ENCODE data around the gene INVS. TPM values are rescaled to one million over a fixed set of nuclear protein-coding genes. Genes with fewer than 3 reads are reported as not detected.

INVS gene
- total and polyA plus RNA-seq, 2 donors (not counting 3 experiments of a cell fraction or from before 2014, with no cell fraction given): 8.5 to 17.9 TPM

DNA sequence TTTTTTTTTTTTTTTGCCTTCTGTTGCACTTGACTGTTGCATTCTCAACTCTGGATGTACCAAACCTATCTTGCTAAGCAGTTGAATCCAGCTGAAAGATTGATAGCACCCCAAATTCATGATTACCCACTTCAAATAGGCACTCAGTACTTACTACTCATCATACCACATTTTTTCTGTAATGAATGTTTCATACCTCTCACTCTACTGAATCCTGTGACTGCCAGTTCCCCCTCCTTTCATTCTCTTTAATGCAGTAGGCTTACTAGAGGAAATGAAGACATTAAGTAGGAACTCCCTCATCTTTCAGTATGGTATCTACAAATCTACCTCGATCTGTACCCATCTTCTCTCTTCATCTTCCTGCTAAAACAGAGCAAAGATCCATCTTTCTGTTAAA is 6.8 kb downstream of the INVS start:
- Histone ChIP-seq H3K79me2 (ENCODE audit: control insufficient read depth, insufficient read depth, low read length) (no peaks in the 10 kb centered on the region), H3K27me3 (ENCODE audit: control insufficient read depth in 2 of 2, insufficient read depth in 2 of 2, low read length in 2 of 2) (no peaks in the 10 kb centered on the region), H3K4me1 (ENCODE audit: control insufficient read depth, extremely low read depth, insufficient read depth, low read length) (no peaks in the 10 kb centered on the region), H3K9me3 (replicated peaks; ENCODE audit: control insufficient read depth, insufficient read depth, low read length) (no peaks in the 10 kb centered on the region), H3K4me2 (ENCODE audit: insufficient read depth, low read length) (no peak overlapping the region), H2AFZ (ENCODE audit: low read depth, low read length) (no peak overlapping the region), H3K9me1 (replicated peaks; ENCODE audit: control insufficient read depth, extremely low read depth, insufficient read depth, low read length) (no peaks in the 10 kb centered on the region), H3K4me3 (replicated peaks in 1 of 3; ENCODE audit: insufficient read depth in 1 of 3, low read depth in 1 of 3, low read length in 3 of 3) (no peak overlapping the region), H3K9ac (replicated peaks; ENCODE audit: extremely low read depth, insufficient read depth, low read length) (no peak overlapping the region), H4K20me1 (replicated peaks; ENCODE audit: control insufficient read depth, extremely low read depth, insufficient read depth, low read length) (no peaks in the 10 kb centered on the region), H3K36me3 (ENCODE audit: control insufficient read depth in 2 of 2, extremely low read depth in 1 of 2, insufficient read depth in 2 of 2, low read length in 2 of 2) (peaks cover 4 to 11% of the 10 kb centered on the region in 2 experiments), H3K27ac (ENCODE audit: insufficient read depth, low read depth, low read length) (no peak overlapping the region)
- intact Hi-C loops (cut with micrococcal nuclease): no loop called here
- DNase-seq (ENCODE audit: low read depth, low spot score) (no peak), FAIRE-seq (no peak)
- ChIA-PET POLR2A (no interaction called here), CTCF (interaction anchor here (0.8 kb wide), 1 partner anchor 918 kb away, joined by 3 read pairs; no protein-coding TSS in a partner anchor)
- TF ChIP-seq FOS (IDR thresholded peaks at IDR 0.05; ENCODE audit: borderline replicate concordance, insufficient read depth, low read length) (no peak), MYC (IDR thresholded peaks at IDR 0.05; ENCODE audit: low read depth, low read length) (no peak), POLR2AphosphoS5 (IDR thresholded peaks at IDR 0.05; ENCODE audit: insufficient read depth, low read depth, low read length) (no peak), POLR2A (IDR thresholded peaks at IDR 0.05; ENCODE audit: low read depth, low read length) (no peak), MAX (IDR thresholded peaks at IDR 0.05; ENCODE audit: insufficient read depth, insufficient read length) (no peak), JUN (IDR thresholded peaks at IDR 0.05; ENCODE audit: borderline replicate concordance, insufficient read depth, insufficient read length, low read depth) (no peak), GATA2 (IDR thresholded peaks at IDR 0.05; ENCODE audit: insufficient read depth, insufficient read length, low read depth, low read length) (no peak), EZH2 (IDR thresholded peaks at IDR 0.05; ENCODE audit: borderline replicate concordance, low read depth, low read length, severe bottlenecking) (no peak)
- TF ChIP-seq, protein P1, sequence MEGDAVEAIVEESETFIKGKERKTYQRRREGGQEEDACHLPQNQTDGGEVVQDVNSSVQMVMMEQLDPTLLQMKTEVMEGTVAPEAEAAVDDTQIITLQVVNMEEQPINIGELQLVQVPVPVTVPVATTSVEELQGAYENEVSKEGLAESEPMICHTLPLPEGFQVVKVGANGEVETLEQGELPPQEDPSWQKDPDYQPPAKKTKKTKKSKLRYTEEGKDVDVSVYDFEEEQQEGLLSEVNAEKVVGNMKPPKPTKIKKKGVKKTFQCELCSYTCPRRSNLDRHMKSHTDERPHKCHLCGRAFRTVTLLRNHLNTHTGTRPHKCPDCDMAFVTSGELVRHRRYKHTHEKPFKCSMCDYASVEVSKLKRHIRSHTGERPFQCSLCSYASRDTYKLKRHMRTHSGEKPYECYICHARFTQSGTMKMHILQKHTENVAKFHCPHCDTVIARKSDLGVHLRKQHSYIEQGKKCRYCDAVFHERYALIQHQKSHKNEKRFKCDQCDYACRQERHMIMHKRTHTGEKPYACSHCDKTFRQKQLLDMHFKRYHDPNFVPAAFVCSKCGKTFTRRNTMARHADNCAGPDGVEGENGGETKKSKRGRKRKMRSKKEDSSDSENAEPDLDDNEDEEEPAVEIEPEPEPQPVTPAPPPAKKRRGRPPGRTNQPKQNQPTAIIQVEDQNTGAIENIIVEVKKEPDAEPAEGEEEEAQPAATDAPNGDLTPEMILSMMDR (IDR thresholded peaks at IDR 0.05; ENCODE audit: extremely low read depth in 1 of 2, insufficient read depth in 1 of 2, low read depth in 1 of 2, low read length in 2 of 2): no peak
- BruUV-seq (replicated peaks): no TSS peak
- dilution Hi-C loops (cut with MboI; ENCODE audit: extremely low pct_ligation_motif_present, low sequenced_read_pairs): no loop called here
